ENCODE results near the gene MAX. TPM values are rescaled to one million over a fixed set of nuclear protein-coding genes. Genes with fewer than 3 reads are reported as not detected.
"Not testable (repeated sequence)": the region's sequence is repeated elsewhere in the genome, so short reads cannot be mapped to it uniquely, and the experiment has no call there.

The MAX gene
- total and polyA plus RNA-seq, 9 of the 15 experiments (the other 6 are each of a cell fraction or from before 2014, with no cell fraction given): 15.4 to 96.5 (median 51.6) TPM

DNA sequence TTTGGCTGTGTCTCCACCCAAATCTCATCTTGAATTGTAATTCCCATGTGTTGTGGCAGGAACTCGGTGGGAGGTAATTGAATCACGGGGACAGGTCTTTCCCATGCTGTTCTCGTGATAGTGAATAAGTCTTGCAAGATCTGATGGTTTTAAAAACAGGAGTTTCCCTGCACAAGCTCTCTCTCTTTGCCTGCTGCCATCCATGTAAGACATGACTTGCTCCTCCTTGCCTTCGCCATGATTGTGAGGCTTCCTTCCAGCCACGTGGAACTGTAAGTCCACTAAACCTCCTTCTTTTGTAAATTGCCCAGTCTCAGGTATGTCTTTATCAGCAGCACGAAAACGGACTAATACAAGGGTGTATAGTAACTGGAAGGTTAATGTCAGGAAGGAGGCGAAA lies 14.5 kb downstream of the MAX start:
- DNase-seq (ENCODE audit: extremely low read depth in 1 of 4, low spot score in 3 of 4); H3K9me3 ChIP-seq (replicated peaks; ENCODE audit: control insufficient read depth, insufficient read depth, low read depth, low read length); BruUV-seq (replicated peaks); H4K20me1 ChIP-seq (replicated peaks; ENCODE audit: control insufficient read depth, insufficient read depth, low read length); H3K27ac ChIP-seq (ENCODE audit: extremely low read depth, low read depth, low read length); ATAC-seq; H3K4me2 ChIP-seq (ENCODE audit: insufficient read depth, low read length); in situ Hi-C loops (cut with MboI); H2AFZ ChIP-seq (ENCODE audit: low read depth, low read length); H3K27me3 ChIP-seq (ENCODE audit: control insufficient read depth in 2 of 2, insufficient read depth in 2 of 2, low read length in 2 of 2); H3K9ac ChIP-seq (ENCODE audit: insufficient read depth in 1 of 2, low read depth in 2 of 2, low read length in 2 of 2); CTCF ChIA-PET (ENCODE audit: low intra/inter-chr PET ratio); POLR2A ChIA-PET; FAIRE-seq; H3K4me3 ChIP-seq; intact Hi-C loops (cut with micrococcal nuclease); H3K9me1 ChIP-seq (ENCODE audit: control insufficient read depth, insufficient read depth, low read length); H3K4me1 ChIP-seq (replicated peaks in 1 of 2; ENCODE audit: control insufficient read depth in 2 of 2, insufficient read depth in 2 of 2, low read length in 2 of 2): not testable (repeated sequence)
- Histone ChIP-seq H3K79me2 (ENCODE audit: control insufficient read depth, insufficient read depth, low read length) (peaks cover 17% of the 10 kb centered on the region; the same call in 2 of the 3 replicates), H3K36me3 (ENCODE audit: control insufficient read depth, insufficient read depth, low read length) (peaks cover 90% of the 10 kb centered on the region)
- TF ChIP-seq ZNF431 (CRISPR knock-in tag; IDR thresholded peaks at IDR 0.05) (peak; percentile 98), TRIM24 (IDR thresholded peaks at IDR 0.05) (0 out of 4 replicates have a peak, but pooled peaks of 1 of the 2 experiments have one; percentile 12)
- TF ChIP-seq, protein P1, sequence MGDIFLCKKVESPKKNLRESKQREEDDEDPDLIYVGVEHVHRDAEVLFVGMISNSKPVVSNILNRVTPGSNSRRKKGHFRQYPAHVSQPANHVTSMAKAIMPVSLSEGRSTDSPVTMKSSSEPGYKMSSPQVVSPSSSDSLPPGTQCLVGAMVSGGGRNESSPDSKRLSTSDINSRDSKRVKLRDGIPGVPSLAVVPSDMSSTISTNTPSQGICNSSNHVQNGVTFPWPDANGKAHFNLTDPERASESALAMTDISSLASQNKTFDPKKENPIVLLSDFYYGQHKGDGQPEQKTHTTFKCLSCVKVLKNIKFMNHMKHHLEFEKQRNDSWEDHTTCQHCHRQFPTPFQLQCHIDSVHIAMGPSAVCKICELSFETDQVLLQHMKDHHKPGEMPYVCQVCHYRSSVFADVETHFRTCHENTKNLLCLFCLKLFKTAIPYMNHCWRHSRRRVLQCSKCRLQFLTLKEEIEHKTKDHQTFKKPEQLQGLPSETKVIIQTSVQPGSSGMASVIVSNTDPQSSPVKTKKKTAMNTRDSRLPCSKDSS (IDR thresholded peaks at IDR 0.05; ENCODE audit: low read depth, partially characterized antibody): peak; percentile 44
- 92% methylated on average over 5 of the region's 8 CpGs for WGBS (ENCODE audit: insufficient coverage, low coverage, missing lambda C conversion rate)

DNA sequence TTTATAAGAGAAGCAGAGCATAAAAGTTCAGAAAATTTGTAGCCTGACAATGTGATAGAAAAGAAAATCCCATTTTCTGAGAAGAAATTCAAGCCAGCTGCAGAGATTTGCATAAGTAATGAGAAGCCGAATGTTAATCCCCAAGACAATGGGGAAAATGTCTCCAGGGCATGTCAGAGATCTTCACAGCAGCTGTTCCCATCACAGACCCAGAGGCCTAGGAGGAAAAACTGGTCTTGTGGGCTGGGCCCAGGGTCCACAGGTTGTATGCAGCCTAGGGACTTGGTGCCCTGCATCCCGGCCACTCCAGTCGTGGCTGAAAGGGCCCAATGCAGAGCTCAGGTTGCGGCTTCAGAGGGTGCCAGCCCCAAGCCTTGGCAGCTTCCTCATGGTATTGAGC lies 15.6 kb downstream of the MAX start:
- H3K9me1 ChIP-seq (ENCODE audit: control insufficient read depth, insufficient read depth, low read length); H2AFZ ChIP-seq (ENCODE audit: low read depth, low read length); H3K9ac ChIP-seq (ENCODE audit: insufficient read depth in 1 of 2, low read depth in 2 of 2, low read length in 2 of 2); H3K27ac ChIP-seq (ENCODE audit: extremely low read depth, low read depth, low read length); H3K4me3 ChIP-seq; FAIRE-seq; BruUV-seq (replicated peaks); H3K27me3 ChIP-seq (ENCODE audit: control insufficient read depth in 2 of 2, insufficient read depth in 2 of 2, low read length in 2 of 2); H3K4me2 ChIP-seq (ENCODE audit: insufficient read depth, low read length); H3K9me3 ChIP-seq (replicated peaks; ENCODE audit: control insufficient read depth, insufficient read depth, low read depth, low read length); intact Hi-C loops (cut with micrococcal nuclease); ATAC-seq; in situ Hi-C loops (cut with MboI); CTCF ChIA-PET (ENCODE audit: low intra/inter-chr PET ratio); H4K20me1 ChIP-seq (replicated peaks; ENCODE audit: control insufficient read depth, insufficient read depth, low read length); DNase-seq (ENCODE audit: extremely low read depth in 1 of 4, low spot score in 3 of 4); H3K4me1 ChIP-seq (replicated peaks in 1 of 2; ENCODE audit: control insufficient read depth in 2 of 2, insufficient read depth in 2 of 2, low read length in 2 of 2); POLR2A ChIA-PET: not testable (repeated sequence)
- 100% methylated on average over 4 of the region's 4 CpGs for WGBS (ENCODE audit: insufficient coverage, low coverage, missing lambda C conversion rate)
- Histone ChIP-seq H3K36me3 (ENCODE audit: control insufficient read depth, insufficient read depth, low read length) (peaks cover 89% of the 10 kb centered on the region), H3K79me2 (ENCODE audit: control insufficient read depth, insufficient read depth, low read length) (peaks cover 20% of the 10 kb centered on the region)

Data from K562 (cell line).